GM12875 (cell line): ENCODE data around the gene RBM33.

ENCODE experiments used
- H3K4me3 ChIP-seq: one replicate; pipeline ENCODE4 v1.5.1; 2011; ENCODE audit warnings: low read depth, low read length, control low read depth
- TF ChIP-seq, protein P1 (sequence below): IDR thresholded peaks from 2 replicates; pipeline ENCODE4 v1.5.1; 2011; ENCODE audit warnings: low read depth, mild to moderate bottlenecking, control low read depth, inconsistent platforms, low read length, moderate library complexity, borderline replicate concordance; ENCODE audit not compliant: insufficient read depth

RBM33 gene

DNA sequence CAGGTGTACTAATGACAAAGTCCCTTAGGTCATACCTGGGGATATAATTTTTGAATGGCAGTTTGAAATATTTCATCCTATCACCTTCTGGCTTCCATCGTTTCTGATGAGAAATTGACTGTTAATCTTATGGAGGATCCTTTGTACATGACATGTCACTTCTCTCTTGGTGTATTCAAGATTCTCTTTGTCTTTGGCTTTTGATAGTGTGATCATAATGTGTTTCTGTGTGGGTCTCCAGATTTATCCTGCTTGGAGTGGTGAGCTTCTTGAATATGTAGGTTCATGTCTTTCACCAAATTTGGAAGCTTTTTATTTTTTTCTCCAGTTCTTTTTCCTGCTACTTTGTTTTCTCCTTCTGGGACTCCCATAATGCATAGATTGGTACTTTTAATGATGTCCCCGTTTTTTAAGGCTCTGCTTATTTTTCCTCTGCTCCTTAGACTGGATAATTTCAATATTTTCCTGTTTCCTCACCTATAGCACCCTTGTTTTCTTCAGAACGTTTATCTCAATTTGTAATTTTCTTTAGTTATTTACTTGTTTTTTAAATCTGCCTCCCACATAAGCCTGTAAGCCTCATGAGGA is 4.4 kb downstream of the RBM33 start:
- TF ChIP-seq, protein P1, sequence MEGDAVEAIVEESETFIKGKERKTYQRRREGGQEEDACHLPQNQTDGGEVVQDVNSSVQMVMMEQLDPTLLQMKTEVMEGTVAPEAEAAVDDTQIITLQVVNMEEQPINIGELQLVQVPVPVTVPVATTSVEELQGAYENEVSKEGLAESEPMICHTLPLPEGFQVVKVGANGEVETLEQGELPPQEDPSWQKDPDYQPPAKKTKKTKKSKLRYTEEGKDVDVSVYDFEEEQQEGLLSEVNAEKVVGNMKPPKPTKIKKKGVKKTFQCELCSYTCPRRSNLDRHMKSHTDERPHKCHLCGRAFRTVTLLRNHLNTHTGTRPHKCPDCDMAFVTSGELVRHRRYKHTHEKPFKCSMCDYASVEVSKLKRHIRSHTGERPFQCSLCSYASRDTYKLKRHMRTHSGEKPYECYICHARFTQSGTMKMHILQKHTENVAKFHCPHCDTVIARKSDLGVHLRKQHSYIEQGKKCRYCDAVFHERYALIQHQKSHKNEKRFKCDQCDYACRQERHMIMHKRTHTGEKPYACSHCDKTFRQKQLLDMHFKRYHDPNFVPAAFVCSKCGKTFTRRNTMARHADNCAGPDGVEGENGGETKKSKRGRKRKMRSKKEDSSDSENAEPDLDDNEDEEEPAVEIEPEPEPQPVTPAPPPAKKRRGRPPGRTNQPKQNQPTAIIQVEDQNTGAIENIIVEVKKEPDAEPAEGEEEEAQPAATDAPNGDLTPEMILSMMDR = no peak
- H3K4me3 ChIP-seq = no peak overlapping the region

DNA sequence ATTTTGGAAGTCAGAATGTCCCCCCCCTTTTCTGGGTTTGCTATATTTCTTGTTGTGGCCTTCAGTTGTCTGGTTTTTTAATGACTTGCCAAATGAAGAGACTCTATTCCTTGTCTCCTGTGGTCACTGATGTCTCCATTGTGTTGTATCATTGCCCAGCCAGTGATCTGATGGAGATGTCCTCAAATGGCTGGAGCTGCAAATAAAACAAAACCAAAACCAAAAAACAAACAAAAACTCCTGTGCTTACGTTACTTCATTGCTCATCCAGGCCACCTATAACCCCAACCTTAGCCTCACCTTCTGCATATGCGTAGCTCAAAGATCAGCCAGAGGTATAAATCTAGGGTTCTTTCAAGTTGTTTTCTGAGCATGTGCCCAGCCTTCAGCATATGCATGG is 5.1 kb downstream of the RBM33 start:
- TF ChIP-seq, protein P1 = no peak
- no peak overlapping the region for H3K4me3 ChIP-seq

DNA sequence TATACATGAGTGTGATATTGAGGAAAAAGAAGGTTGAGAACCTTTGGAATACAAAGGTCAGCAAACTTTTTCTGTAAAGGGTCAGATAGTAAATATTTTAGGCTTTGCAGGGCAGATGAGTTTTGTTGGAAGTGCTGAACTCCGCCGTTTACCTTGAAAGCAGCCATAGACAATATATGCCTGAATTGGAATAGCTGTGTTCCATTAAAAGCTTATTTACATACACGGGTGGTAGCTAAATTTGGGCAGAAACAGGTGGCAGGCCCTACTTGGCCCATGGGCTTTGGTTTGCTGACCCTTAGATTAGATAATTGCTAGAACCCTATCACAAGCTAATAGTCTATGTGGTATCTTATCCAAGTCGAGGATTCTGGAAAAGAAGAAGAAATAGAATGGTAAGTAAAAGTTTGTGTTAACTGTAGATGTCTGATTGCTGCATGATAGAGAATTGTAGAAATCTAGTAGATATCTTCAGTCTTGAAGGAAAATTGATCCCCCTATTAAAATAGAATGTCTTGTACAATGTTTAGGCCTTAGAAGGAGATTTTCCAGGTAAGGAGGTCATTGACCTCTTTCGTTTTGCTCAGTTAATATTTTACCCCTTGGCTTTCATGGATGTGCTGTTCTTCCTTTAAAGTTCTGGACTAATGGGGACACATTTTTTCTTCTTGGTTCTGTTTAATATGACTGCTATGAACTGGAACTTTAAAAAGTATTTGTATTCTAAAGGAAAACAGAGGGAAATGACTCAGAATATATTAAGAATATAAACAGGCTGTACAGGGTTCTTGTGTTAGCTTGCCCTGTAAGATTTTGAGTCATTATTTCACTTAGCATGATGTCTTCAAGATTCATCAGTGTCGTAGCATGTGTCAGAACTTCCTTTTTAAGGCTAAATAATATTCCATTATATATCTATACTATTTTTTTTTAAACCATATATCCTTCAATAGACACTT is 8.0 kb downstream of the RBM33 start:
- TF ChIP-seq, protein P1 = no peak
- no peak overlapping the region for H3K4me3 ChIP-seq

DNA sequence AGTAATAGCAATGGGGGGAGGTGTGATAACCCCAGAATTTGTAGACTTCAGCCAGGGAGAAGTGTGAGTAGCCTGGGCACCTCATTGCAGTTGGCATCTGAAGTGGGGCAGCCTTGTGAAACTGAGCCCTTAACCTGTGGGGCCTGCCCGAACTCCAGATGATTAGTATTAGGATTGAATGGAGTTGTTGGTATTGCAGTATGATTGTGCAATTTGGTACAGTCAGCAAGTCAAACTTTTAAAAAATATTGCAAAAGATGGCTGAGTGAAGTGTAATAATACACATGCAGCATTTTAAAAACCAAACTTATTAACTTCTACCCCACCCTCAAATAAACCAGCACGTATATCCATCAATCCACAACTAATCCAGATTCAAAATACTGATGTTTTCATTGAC is 9.3 kb downstream of the RBM33 start:
- TF ChIP-seq, protein P1 = no peak
- H3K4me3 ChIP-seq = no peak overlapping the region

DNA sequence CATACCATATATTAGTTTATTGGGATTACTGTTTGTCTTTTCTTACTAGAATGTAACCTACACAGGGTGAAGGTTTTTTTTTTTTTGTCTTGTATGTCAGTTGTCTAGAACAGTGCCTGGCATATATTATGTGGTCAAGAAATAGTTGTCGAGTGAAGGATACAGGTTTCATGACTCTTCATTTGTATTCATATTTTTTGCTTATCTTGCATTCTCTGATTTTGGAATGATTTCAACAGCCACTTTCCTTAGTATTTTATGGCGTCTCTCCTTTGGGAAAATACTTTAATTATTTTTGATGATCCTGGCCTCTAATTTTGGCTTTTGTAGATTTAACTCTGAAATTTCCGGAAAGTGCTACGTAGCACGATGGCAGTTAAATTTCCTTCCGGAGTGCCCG is 12.4 kb downstream of the RBM33 start:
- TF ChIP-seq, protein P1 = no peak
- H3K4me3 ChIP-seq = no peak overlapping the region

DNA sequence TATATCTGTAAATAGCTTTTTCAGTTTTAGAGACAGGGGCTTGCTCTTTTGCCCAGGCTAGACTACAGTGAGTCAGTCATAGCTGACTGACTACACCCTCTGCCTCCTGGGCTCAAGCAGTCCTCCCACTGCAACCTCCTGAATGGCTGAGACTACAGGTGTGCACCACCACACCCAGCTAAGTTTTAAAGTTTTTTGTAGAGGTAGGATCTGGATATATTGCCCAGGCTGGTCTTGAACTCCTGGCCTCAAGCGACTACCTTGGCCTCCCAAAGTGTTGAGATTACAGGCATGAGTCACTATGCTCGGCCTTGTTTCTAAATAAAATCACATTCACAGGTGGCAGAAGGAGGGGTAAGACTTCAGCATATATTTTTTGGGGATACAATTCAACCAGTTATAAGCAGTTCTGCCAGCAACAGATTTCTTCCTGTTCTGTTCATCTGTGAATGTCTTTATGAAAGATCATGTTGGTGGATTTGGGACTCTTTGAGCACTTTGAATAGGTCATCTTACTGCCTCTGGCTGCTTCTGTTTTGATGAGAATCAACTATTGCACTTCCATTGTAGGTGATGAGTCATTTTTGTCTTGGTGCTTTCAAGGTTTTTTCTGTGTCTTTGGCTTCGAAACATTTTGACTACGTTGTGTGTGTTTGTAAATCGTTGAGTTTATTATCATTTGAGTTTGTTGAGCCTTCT is 15.7 kb downstream of the RBM33 start:
- TF ChIP-seq, protein P1 = no peak

More for the DNA sequence above, 15.7 kb downstream of the RBM33 start:
- H3K4me3 ChIP-seq = no peak overlapping the region
